Measurements from ENCODE around the gene CCDC167.
"Not testable (repeated sequence)": the region's sequence is repeated elsewhere in the genome, so short reads cannot be mapped to it uniquely, and the experiment has no call there.

CCDC167 gene

GRCh38 chr6:37507690-37508421 is 8.2 kb upstream of the CCDC167 start:
- no peak for DNase-seq (ENCODE audit: low read depth)

- no peak for DNase-seq (ENCODE audit: low read depth)
These were observed 7.4 kb upstream of the CCDC167 start for GRCh38 chr6:37507077-37507476.

GRCh38 chr6:37506479-37506878 is 6.8 kb upstream of the CCDC167 start:
- DNase-seq (ENCODE audit: low read depth) = no peak

- DNase-seq (ENCODE audit: low read depth) = no peak
These were observed 4.3 kb upstream of the CCDC167 start for GRCh38 chr6:37504024-37504423.

GRCh38 chr6:37503309-37503965 is 3.7 kb upstream of the CCDC167 start:
- no peak for DNase-seq (ENCODE audit: low read depth)

GRCh38 chr6:37502703-37503291 is 3.1 kb upstream of the CCDC167 start:
- DNase-seq (ENCODE audit: low read depth) = no peak

GRCh38 chr6:37501632-37502491 is 2.2 kb upstream of the CCDC167 start:
- DNase-seq (ENCODE audit: low read depth) = no peak

GRCh38 chr6:37500904-37501303 is 1.2 kb upstream of the CCDC167 start:
- DNase-seq (ENCODE audit: low read depth) = not testable (repeated sequence)

GRCh38 chr6:37500294-37500608 is 558 bp upstream of the CCDC167 start:
- DNase-seq (ENCODE audit: low read depth) = no peak

- no peak for DNase-seq (ENCODE audit: low read depth)
These were observed 2.5 kb downstream of the CCDC167 start for GRCh38 chr6:37496951-37497885.

GRCh38 chr6:37495244-37495934 is 4.3 kb downstream of the CCDC167 start:
- no peak for DNase-seq (ENCODE audit: low read depth)

GRCh38 chr6:37493661-37493995 is 6.1 kb downstream of the CCDC167 start:
- no peak for DNase-seq (ENCODE audit: low read depth)

GRCh38 chr6:37492991-37493660 is 6.6 kb downstream of the CCDC167 start:
- DNase-seq (ENCODE audit: low read depth) = no peak

- no peak for DNase-seq (ENCODE audit: low read depth)
These were observed 7.3 kb downstream of the CCDC167 start for GRCh38 chr6:37492236-37492972.

GRCh38 chr6:37491830-37492208 is 7.9 kb downstream of the CCDC167 start:
- DNase-seq (ENCODE audit: low read depth) = no peak

GRCh38 chr6:37491171-37491829 is 8.4 kb downstream of the CCDC167 start:
- no peak for DNase-seq (ENCODE audit: low read depth)

GRCh38 chr6:37490536-37491170 is 9.0 kb downstream of the CCDC167 start:
- no peak for DNase-seq (ENCODE audit: low read depth)

GRCh38 chr6:37489697-37490336 is 9.9 kb downstream of the CCDC167 start:
- no peak for DNase-seq (ENCODE audit: low read depth)

Measured in activated T-cell treated with anti-CD3 and anti-CD28 coated beads for 24 hours (primary cell).